ENCODE measurements around the gene HUNK.
A peak's percentile ranks its signal among the peaks of the same experiment; 100 is the strongest.
"Not testable (repeated sequence)": the region's sequence is repeated elsewhere in the genome, so short reads cannot be mapped to it uniquely, and the experiment has no call there.

HUNK gene

DNA sequence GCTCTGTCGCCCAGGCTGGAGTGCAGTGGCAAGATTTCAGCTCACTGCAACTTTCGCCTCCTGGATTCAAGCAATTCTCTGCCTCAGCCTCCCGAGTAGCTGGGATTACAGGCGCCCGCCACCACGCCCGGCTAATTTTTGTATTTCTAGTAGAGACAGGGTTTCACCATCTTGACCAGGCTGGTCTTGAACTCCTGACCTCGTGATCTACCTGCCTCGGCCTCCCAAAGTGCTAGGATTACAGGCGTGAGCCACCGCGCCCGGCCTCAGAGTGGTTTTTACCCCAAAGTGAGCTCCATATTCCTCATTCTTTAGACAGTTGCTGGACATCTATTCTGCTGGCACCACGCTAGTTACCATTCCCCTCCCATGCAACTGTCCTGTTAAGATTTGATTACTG is 1.4 kb upstream of the HUNK start:
- not testable (repeated sequence) for DNase-seq

DNA sequence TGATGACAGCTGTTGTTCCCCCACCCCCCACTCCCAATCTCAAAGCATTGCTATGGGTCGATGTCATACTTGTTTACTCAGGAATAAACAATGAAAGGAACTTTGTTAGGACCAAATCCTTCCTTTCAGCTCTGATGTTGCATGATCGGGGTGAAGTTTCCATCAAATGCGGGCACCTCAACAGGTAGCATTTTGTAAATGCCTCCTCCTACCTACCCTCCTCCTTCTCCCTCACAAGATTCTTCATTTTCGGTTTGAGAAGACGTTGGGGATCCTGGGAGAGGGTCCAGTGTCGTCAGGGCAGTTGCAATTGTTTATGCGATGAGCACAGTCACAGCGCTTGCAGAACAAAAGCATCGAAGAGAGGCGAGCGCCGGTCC is 758 bp upstream of the HUNK start:
- no peak for DNase-seq

DNA sequence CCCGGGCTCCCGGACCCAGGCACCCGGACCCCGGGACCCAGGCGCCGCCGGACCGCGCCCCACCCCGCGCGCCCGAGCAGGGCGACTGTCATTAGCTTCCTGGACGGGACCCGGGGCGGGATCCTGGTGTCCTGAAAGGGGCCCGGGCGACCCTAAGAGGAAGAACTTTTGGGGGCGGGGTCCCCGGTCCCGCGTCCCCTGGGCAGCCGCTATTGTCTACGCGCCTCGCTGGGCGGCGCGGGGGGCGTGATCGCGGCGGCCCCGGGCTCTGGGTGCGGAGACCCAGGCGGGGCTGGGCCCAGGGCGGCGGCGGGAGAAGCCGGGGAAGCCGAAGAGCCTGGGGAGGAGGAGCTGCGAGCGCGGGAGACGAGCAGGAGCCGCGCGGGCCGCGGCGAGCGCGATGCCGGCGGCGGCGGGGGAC is 465 bp downstream of the HUNK start:
- DNase-seq = no peak

DNA sequence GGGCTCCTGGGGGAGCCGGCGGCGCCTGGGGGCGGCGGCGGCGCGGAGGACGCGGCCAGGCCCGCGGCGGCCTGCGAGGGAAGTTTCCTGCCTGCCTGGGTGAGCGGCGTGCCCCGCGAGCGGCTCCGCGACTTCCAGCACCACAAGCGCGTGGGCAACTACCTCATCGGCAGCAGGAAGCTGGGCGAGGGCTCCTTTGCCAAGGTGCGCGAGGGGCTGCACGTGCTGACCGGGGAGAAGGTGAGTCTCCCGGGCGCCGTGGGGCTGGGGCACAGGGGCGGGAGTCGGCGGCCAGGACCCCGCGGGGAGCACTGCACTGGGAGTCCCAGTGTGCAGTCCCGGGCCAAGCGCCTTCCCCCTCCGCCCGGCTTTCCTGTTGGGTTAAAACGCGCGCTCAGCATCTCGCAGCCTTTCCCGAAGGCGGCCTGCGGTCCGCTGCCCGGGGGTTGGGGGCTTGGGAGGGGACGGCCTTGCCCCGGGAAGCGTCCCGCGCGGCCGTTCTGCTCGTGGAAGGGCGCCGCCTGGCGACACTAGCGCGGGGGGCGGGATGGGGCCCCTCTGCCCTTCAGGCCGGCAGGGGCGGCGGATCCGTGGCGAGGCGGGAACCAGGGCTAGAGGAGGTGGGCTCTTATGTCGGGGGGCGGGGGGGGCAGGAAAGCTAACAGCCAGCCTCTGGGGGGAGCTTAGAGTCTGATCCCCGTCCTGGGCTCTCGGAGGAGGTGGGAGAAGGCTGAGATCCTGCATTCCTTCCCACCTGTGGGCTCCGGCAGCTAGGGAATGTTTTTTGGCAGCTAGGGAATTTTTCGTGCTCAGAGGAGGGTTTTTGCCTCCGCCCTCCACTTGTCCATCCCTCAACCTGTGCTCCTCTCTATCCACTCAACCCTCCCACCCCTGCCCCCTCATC is 1.1 kb downstream of the HUNK start:
- peak; percentile 45 for DNase-seq

DNA sequence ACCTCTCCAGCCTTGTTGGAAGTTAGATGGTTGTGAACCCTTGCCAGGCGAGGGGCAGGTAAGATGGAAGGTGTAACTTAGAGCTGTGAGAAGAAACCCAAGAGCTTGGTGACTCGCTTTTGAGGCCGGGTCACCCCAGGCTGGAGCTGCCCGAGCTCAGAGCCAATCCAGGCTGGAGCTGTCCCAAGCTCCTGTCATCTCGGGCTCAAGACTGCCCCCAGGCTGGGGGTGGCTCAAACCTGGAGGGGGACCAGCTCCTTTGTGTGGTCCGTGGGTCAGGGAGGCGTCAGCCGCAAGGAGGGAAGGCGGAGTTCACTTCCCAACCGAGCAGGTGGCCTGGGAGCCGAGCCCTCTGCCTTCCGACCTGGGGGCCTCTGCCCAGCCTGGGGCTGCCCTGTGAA is 2.0 kb downstream of the HUNK start:
- no peak for DNase-seq

DNA sequence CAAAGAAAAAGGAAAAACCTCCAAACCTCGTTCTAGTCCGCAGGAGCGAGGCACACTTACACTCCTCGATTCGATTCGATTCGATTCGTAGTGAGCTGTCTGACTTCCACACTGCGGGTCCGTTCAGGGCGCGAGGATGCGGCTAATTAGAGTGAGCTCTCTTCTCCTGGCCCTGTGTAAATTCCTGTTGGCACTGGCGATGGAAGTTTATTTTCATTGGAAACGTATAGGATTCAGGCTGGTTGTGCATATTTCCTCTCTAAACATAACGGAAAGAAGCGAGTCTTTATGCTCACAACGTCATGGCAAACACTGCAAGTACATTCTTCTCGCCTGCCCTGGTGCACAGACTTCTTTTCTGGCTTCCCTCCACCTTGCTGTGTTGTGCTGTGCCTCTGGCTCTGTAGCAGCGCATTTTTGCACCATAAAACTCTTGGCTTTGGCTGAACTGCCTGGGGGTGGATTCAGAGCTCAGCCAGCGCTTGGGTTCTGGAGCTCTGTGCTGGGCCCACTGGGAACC is 2.7 kb downstream of the HUNK start:
- no peak for DNase-seq

DNA sequence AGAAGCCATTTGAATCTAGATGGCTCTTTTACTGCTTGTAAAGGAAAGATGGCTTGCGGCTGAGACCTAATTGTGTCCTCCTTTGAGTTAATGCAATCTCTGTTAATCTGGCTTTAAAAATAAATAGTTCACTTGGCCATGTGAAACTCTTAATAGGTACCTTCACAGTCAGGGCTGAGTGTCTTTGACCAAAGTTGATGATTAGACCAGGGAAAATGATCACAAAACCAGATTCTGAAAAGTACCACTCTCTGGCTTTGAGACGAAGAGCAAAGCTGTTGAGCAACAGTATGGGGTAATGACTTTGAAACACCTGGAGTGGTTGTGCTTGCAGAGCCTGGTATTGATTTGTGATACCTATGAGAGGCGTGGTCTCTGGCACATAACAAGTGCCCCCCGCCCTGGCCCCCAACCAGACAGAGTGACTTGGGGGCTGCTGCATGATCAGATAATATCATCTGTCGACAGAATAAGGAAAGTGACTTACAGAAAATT is 4.7 kb downstream of the HUNK start:
- DNase-seq = no peak

DNA sequence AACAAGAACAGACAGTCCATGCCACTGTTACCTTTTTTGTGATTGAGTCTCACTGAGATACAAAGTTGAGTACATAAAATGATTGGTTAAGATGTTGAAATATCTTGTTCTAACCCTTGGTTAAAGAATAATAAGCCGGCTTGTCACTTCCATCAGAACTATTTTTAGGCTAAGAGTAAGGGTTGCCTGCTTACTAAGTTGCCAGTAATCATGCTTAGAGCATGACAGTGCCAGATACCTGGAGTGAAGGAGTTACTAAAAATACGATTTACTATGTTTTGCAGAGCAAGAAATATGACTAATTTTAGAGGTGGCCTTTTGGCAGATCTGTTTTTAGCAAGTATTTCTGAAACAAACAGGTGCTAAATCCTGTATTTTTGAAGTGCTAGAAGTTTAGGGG is 6.0 kb downstream of the HUNK start:
- no peak for DNase-seq

DNA sequence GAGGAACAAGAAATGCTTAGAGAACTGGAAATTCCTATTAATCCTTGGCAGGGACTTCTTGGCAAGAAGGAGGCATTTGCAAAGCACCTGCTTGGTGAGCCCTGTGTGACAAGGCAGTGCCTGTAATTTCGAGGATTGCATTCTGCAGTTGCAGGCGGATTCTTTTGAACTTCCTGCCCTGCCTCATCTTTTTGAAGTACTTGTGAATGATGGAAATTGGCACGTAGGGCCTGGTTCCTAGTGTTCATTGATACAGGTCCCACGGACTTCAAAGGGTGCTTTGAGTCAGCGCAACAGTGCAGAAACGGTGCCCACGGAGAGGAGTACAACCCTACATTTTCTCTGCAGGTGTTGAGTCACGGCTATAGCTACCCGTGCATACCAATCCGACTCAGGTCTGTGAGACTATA is 6.4 kb downstream of the HUNK start:
- DNase-seq = no peak

DNA sequence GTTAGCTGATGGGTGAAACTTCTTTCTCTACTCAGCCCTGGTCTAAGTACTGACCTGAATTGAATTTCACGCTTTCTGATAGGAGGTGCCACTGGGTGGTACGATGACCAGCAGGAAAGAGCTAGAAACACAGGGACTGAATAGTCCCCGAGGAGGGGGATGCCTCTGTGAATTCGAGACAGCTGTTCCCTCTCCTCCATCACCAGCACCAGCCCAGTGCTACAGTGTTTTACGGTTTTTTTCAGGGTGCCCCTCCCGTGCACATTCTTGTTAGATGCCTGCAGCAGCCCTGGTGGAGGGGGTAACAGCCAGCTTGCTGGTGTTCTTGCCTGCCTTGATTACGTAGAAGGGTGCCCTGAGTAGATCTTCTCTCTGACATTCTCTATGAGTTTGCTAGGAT is 7.1 kb downstream of the HUNK start:
- no peak for DNase-seq

DNA sequence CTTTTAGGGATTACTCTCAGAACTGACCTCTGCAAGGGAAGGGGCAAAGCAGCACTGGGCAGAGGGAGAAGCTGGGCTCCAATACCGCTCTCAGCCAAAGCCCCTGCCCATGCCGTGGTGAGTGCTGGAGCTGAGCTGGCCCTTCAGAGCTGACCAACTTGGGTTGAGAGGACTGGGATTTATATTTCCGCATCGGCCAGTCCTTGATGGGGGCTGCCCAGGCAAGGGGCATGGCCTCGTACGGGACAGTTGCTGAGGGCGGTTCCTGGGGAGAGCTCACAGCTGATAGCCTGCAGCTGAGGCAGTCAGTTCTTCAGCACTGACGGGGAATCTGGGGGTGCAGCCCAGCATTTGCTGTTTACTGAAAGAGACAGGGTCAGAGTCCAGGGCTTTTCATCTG is 8.0 kb downstream of the HUNK start:
- no peak for DNase-seq

DNA sequence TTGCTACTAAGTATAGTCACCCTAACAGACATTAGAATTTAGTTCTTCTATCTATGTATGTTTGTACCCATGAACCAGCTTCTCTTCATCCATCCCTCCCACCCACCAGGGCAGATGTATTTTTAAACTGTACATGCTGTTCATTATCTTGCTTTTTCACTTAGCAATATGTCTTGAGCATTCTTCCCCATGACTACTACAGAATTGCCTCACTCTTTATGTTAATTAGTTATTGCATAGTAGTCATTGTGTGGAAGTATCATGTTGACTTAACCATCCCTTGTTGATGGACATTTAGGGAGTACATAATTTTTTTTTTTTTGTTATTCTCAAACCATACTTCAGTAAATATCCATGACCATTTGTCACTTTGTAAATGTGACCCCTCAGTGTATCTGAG is 9.9 kb downstream of the HUNK start:
- no peak for DNase-seq

DNA sequence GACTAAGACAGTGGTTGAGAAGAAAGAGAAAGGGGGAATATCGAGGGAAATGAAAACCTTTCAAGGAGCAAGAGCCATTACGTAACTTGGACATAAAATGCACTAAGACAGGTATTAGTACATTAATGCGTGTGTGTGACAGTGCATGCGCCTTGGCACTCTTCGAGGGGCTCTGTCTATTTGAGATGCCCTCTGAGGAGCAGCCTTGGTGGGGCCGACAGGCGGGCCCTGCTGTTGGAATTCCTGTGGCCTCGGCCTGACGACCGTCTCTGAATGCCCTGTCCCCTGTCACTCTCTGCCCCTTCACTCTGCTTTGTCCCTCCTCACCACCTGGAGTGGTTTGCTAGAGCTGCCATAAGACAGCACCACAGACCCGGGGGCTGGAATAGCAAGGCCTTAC is 12.3 kb downstream of the HUNK start:
- DNase-seq = no peak

DNA sequence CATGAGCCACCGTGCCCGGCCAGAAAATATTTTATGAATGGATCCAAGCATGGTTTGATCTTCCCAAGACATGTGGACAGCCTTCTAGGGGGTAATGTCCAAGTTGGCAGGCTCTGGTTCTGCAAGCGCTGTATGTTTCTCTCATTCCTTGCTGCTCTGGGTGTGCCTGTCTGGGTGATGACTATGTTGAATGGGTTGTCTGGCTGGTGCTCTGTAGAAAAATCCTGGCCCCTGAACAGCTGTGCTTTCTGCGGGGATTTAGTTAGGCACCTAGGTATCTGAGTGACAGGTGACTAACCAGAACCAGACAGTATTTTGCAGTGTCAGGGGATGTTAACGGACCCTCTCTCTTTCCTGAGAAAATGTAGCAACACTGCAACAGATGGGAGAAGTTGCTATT is 14.1 kb downstream of the HUNK start:
- DNase-seq = no peak

DNA sequence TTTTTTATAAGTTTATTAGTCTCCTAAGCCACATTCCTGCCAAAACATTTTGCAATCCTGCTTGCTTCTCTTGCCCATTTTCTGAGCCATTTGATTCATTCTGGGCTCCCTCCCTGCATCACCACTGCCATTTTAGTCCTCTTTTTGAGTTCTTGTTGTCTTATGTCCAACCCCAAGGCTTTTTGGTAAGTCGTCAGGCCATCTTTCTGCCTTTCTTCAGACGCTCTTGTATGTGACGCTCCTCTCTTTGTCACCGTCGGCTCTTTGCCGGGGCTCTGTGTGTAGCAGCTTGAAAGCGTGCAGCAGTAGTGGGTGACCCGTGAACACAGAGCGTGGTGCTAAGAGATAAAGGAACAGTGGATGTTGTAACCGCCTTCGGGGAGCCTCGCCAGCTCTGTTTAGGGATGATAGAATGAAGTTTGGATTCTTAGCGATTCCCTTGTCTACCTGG is 14.6 kb downstream of the HUNK start:
- DNase-seq = no peak

DNA sequence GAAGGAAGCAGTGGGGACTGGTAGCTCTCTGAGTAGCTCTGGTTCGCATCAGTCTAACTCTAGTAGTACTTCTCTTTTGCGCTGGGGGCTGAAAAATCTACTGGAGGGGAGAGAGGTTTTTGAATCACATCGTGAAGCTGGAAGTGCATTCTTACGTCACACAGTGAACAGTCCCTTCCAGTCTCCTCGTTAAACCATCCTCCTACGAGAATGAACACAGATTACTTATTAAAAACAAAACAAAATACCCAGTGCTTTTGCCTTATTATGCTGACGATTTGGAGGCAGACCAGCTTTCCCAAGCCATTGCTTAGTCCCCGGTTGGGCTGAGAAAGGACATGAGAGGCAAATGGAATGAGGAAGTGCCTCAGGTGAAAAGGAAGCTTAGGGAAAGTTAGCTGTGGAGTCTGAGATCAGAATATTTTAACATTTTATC is 16.1 kb downstream of the HUNK start:
- no peak for DNase-seq

DNA sequence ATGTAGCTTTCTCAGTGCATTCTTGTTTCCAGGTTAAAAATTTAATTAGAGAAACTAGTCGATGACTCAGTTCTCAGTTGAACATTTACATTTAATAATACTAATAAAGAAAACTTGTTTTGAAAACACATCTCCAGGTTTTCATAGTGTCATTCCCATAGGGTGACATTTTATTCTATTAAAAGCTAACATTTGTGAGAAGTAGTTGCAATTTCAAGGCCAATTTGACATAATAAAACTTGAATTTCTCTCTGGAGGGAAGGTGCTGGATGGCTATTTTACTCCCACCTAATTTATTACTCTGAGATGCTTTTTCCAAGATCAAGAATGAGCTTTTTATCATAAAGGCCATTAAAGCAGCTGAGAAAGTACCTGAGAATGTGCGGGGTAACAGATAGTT is 16.6 kb downstream of the HUNK start:
- no peak for DNase-seq

DNA sequence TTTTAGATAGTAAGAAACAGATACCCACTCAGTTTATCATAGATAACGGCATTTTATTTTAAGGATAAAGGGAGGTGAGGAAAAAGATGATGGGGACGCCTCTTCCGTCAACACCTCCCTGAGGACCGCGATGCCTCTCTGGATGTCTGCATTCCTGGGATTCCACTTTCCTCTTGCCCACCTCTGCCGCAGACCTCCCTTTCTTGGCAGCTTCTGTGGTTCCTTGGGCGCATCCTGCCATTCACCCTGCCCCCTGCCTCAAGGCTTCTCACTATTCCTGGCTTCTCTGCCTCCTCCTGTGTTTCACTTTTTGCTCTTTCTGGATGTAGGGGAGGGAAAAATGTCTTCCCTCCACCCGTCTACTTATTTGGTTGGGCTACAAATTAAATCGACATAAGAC is 19.9 kb downstream of the HUNK start:
- no peak for DNase-seq

DNA sequence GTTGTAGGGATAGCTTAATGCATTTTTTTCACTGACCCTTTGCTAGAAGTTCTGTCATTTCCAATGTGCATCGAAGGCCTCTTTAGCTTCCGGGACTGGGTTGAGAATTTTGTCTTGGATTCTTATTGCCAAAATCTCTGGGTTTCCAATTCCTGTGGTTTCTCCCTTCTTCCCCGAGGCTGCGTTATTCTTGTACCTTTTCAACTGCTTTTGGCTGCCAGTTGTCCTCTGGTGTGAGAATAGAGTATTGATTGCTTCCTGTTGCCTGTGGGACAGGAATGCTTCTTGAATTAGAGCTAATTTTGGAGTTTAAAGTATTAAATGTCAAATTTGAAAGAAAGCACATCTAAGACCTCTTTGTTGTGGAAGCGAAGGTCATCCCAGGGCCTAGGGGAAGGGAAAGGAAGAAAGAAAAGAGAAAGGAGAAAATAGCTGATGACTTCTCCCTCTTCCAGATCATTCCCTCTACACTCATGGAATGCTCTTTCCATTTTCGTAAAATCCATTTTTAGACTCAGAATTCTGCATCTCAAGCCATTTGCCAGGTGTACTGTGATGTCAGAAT is 21.1 kb downstream of the HUNK start:
- no peak for DNase-seq

DNA sequence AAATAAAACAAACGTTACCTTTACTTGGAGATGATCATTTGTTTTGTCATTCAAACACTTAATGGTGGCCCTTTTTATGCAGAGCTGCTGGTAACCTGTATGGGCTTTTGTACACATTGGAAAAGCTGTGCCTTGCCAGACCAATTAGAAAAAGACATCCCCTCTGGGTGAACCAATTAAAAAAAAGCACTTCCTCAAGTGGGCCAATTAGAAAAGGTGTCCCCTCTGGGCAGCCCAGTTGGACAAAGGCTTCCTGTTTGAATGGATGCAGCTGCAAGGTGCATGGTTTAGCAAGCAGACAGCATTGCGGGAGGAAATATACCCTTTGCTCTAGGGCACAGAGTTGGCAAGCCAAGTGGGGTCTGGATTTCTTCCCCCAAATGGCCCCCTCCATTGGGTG is 21.6 kb downstream of the HUNK start:
- no peak for DNase-seq

DNA sequence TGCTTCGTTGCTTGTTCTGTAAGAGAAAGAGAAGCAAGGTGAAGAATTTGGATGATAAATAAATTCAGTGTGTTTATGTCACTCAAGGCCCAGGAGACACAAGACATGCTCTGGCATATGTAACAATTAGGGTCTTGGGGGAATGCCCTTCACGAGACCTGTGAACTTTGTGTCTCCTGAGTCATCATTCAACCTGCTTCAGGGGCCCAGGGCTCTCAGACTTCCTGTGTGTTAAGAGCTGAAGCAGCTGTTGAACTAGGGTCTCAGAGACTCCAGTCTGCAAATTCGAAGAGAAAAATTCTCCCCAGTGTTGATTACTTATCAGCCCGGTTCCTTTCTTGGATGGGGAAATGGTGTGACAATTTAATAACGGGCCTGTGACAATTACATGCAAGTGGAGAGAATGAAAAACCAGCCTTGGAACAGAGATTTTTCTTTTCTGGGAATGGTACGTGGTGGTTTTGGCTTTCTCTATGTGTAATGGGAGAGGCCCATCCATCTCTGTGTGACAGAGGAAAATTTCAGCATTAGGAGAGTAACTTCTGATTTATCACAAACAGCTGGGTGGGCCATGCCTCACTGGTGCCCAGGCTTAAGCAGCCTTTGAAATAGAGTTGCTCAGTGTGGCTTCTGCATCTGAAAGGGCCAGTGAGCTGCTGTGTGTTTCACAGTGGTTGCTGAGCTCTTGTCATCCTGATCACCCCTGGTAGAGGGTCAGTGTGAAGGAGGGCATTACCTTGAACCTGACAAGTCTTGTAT is 22.4 kb downstream of the HUNK start:
- no peak for DNase-seq

DNA sequence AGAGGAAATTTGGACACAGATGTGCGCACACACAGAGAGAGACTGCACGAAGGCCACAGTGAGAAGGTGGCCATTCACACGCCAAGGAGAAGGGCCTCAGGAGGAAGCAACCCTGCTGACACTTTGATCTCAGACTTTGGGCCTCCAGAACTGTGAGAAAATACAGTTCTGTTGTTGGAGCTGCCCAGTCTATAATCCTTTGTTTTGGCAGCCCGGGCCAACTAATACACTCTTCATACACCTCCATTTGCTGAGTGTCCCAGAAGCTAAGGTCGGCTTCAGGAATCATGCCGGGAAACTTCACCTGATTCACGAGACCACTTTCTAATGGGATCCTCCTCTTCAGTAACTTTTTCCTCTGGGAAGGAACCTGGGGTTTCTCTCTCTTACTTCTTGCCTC is 23.2 kb downstream of the HUNK start:
- no peak for DNase-seq

DNA sequence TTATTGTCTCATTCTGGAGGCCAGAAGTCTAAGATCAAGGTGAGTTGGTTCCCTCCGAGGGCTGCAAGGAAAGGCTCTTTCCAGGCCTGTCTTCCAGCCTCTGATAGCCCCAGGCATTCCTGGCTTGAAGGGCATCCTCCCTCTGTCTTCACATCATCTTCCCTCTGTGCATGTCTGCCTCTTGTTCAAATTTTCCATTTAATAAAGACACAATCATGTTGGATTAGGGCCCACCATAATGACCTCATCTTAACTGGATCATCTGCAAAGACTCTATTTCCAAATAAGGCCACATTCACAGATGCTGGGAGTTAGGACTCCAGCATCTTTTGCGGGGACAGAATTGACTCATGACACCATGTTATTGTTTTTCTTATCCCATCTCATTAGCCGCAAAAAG is 24.5 kb downstream of the HUNK start:
- no peak for DNase-seq

Measured in activated CD8-positive, alpha-beta memory T cell treated with anti-CD3 and anti-CD28 coated beads, Interleukin-2, amount 50 U/mL, for 4 hours (primary cell).